Measurements from ENCODE around the gene COX6A2.
"Not testable (repeated sequence)": the region's sequence is repeated elsewhere in the genome, so short reads cannot be mapped to it uniquely, and the experiment has no call there.

COX6A2 gene

GRCh38 chr16:31436221-31437045 lies 8.3 kb upstream of the COX6A2 start:
- no peak for DNase-seq

- DNase-seq, result no peak
These were observed 7.4 kb upstream of the COX6A2 start for GRCh38 chr16:31435341-31436220.

- DNase-seq, result no peak
These were observed 2.4 kb upstream of the COX6A2 start for GRCh38 chr16:31430380-31431052.

- no peak for DNase-seq
These were observed 1.6 kb upstream of the COX6A2 start for GRCh38 chr16:31429796-31430195.

GRCh38 chr16:31429314-31429713 lies 1.2 kb upstream of the COX6A2 start:
- DNase-seq, result no peak

GRCh38 chr16:31428638-31429247 lies 583 bp upstream of the COX6A2 start:
- no peak for DNase-seq

- DNase-seq, result peak; percentile 47
These were observed 500 bp downstream of the COX6A2 start for GRCh38 chr16:31427441-31428278.

GRCh38 chr16:31423801-31424200 lies 4.4 kb downstream of the COX6A2 start:
- no peak for DNase-seq

- no peak for DNase-seq
These were observed 4.9 kb downstream of the COX6A2 start for GRCh38 chr16:31423241-31423640.

- no peak for DNase-seq
These were observed 6.6 kb downstream of the COX6A2 start for GRCh38 chr16:31421587-31421986.

GRCh38 chr16:31420037-31420436 lies 8.1 kb downstream of the COX6A2 start:
- DNase-seq, result no peak

- DNase-seq, result no peak
These were observed 10.2 kb downstream of the COX6A2 start for GRCh38 chr16:31417916-31418315.

- not testable (repeated sequence) for DNase-seq
These were observed 11.1 kb downstream of the COX6A2 start for GRCh38 chr16:31417036-31417435.

- no peak for DNase-seq
These were observed 11.8 kb downstream of the COX6A2 start for GRCh38 chr16:31416371-31416770.

- no peak for DNase-seq
These were observed 13.5 kb downstream of the COX6A2 start for GRCh38 chr16:31414706-31415105.

- no peak for DNase-seq
These were observed 14.2 kb downstream of the COX6A2 start for GRCh38 chr16:31413943-31414342.

- no peak for DNase-seq
These were observed 14.8 kb downstream of the COX6A2 start for GRCh38 chr16:31413381-31413780.

GRCh38 chr16:31412750-31413149 lies 15.4 kb downstream of the COX6A2 start:
- DNase-seq, result no peak

- DNase-seq, result no peak
These were observed 16.9 kb downstream of the COX6A2 start for GRCh38 chr16:31411024-31411844.

- DNase-seq, result no peak
These were observed 18.1 kb downstream of the COX6A2 start for GRCh38 chr16:31410082-31410481.

GRCh38 chr16:31409433-31409832 lies 18.7 kb downstream of the COX6A2 start:
- no peak for DNase-seq
